H1 (cell line): ENCODE results near the gene WDFY3. TPM values are rescaled to one million over a fixed set of nuclear protein-coding genes. Genes with fewer than 3 reads are reported as not detected.

Experiments
- JUN ChIP-seq: IDR thresholded peaks from 2 replicates; pipeline ENCODE4 v1.6.1; 2011; ENCODE audit warnings: low read depth, mild to moderate bottlenecking, improper control_type of control experiment, low read length
- NANOG ChIP-seq: IDR thresholded peaks from 2 replicates; pipeline ENCODE4 v1.6.1; 2011; ENCODE audit warnings: low read length, low read depth, mild to moderate bottlenecking, inconsistent platforms; ENCODE audit not compliant: insufficient read depth, poor library complexity, severe bottlenecking
- RBBP5 ChIP-seq: IDR thresholded peaks from 2 replicates; pipeline ENCODE4 v1.7.1; 2012; ENCODE audit warnings: low read depth, mild to moderate bottlenecking, inconsistent platforms, low read length, moderate library complexity, borderline replicate concordance
- SIN3A ChIP-seq, 2 experiments: IDR thresholded peaks in 1 of 2; conservative IDR thresholded peaks in 1 of 2; 2 replicates each; pipeline ENCODE4 v1.6.1; 2011 to 2012; ENCODE audit warnings: low read length in 2 of 2, improper control_type of control experiment in 1 of 2, low read depth in 1 of 2, mild to moderate bottlenecking in 1 of 2
- TBP ChIP-seq: IDR thresholded peaks from 2 replicates; pipeline ENCODE4 v1.6.1; 2011; ENCODE audit warnings: low read depth, low read length, improper control_type of control experiment
- USF2 ChIP-seq: IDR thresholded peaks from 2 replicates; pipeline ENCODE4 v1.6.1; 2011; ENCODE audit warnings: low read length, improper control_type of control experiment
- YY1 ChIP-seq: IDR thresholded peaks from 2 replicates; pipeline ENCODE4 v1.6.1; 2011; ENCODE audit warnings: low read depth, mild to moderate bottlenecking, low read length
- polyA plus RNA-seq, 7 experiments: library from polyadenylated mRNA; depleted of rRNA in 3 of 7; stranded (reverse) in 5 of 7; unstranded in 2 of 7; fragments of >200 nt in 5 of 7; fragments of 200-250 nt in 2 of 7; gene quantifications; 1 replicate in 5 of 7; 2 replicates in 1 of 7; 4 replicates in 1 of 7; pipeline versions ENCODE4 v1.2.1 to v1.2.3, GENCODE V29; 2011 to 2013; ENCODE audit warnings: missing spikeins in 2 of 7, mixed read lengths in 2 of 7
- total RNA-seq: library from RNA; stranded (reverse); fragmentation: NEBNext Ultra II Directional; extraction: Animal tissue kit (Norgen Biotek cat#: 25700); gene quantifications from 2 replicates; pipeline ENCODE4 v1.2.1, GENCODE V29; 2021

Gene WDFY3
- total and polyA plus RNA-seq, 2 of the 8 experiments (the other 6 are each of a cell fraction or from before 2014, with no cell fraction given): 25.6 to 62.4 TPM

GRCh38 chr4:84928089-84928488, 38.4 kb downstream of the WDFY3 start (continued):
- no peak for TF ChIP-seq YY1
- TF ChIP-seq TBP: no peak
- TF ChIP-seq JUN: no peak
- TF ChIP-seq RBBP5: no peak
- no peak for TF ChIP-seq USF2
- TF ChIP-seq NANOG: no peak
- TF ChIP-seq SIN3A (conservative IDR thresholded peaks at IDR 0.05 in 1 of 2, IDR thresholded peaks at IDR 0.05 in 1 of 2; ENCODE audit: low read depth in 1 of 2, low read length in 2 of 2): no peak
- TF ChIP-seq, all 59 proteins: peak for 0
